Activated naive CD8-positive, alpha-beta T cell treated with anti-CD3 and anti-CD28 coated beads, Interleukin-2, amount 50 U/mL, for 16 hours (primary cell): ENCODE results near the gene PARK7.

Source experiments
- DNase-seq: peaks from one replicate; pipeline ENCODE4 v3.0.0-alpha.2; 2020; ENCODE audit warnings: low read depth, low spot score

The PARK7 gene

DNA sequence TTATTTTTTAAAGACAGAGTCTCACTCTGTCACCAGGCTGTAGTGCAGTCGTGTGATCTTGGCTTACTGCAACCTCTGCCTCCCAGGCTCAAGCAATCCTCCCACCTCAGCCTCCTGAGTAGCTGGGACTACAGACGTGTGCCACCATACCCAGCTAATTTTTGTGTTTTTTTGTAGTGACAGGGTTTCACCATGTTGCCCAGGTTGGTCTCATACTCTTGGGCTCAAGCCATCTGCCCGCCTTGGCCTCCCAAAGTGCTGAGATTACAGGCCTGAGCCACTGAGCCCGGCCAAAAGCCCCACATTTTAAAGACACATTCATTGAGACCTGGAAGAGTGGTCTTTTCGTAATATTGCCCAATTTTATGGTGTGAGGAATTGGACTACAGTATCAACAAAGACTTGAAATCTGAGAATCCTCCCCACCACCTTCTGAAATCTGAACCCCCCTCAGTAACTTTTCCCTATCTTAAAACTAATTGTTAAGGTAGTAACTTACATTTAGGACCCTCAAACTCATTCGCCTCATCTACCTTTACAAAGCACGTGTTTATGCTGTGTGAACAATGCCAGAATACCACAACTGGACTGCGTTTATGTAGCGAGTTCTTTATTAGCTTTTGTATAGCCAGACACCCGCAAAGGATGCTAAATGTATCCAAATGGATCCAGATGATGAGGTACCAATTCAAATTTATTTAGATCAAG, 61.9 kb downstream of the PARK7 start:
- DNase-seq, result no peak

DNA sequence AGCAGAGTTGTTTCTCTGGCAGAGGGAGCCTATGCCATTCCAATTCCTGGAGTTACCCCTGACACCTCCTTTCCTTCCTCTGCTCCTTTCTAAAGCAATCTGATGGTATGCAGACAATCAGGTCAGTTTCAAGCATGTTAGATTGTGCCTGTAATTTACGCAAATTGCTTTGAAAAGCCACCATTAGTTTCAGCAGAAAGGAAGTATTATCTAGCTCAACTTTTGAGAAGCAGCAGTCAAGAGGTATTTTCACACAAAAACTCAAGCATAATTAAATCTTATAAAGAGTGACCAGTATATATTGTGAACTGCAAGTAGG, 62.4 kb downstream of the PARK7 start:
- no peak for DNase-seq

DNA sequence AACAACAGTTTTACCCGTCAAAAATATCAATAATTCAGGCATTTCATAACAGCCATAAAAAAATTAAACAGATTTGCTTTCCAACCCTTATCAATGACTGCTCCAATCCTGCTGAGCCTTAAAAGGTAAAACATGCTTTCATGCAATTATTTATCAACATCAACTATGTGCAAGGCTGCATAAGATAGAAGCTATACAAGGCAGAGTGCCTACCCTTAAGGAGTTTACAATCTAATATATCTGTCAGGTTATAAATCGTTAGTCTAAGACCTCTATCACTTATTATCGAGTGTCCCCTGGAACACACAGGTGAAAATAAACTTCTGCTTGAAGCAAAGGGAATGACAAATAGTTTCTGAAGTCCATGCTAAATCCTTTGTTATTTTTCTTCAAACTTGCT, 62.8 kb downstream of the PARK7 start:
- DNase-seq, result no peak

DNA sequence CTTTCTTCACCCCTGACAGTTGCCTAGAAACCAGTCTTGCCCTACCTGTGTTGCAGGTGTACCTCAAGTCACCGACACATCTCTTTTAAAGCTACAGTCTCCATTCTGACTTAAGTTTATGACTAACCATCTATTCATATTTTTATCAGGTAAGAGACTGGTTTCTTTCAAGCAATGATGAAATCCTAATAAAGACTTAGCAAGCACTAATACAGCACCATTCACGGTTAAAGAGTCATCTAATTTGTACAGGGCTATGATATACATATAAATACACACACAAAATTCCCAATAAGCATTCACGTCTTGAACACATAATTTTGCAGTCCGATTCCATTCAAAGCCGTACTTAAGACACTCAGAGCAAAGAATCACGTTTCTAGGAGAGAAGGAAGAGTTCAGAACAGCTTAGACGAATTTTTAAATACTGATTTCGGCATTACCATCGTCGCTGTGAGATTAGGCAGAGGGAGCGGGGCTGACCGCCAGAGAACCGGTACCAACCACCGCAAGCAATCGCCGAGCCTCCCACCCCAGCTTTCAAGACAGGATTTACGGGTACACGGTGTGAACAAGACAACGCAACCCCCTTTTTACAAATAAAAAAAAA, 63.7 kb downstream of the PARK7 start:
- DNase-seq, result no peak

DNA sequence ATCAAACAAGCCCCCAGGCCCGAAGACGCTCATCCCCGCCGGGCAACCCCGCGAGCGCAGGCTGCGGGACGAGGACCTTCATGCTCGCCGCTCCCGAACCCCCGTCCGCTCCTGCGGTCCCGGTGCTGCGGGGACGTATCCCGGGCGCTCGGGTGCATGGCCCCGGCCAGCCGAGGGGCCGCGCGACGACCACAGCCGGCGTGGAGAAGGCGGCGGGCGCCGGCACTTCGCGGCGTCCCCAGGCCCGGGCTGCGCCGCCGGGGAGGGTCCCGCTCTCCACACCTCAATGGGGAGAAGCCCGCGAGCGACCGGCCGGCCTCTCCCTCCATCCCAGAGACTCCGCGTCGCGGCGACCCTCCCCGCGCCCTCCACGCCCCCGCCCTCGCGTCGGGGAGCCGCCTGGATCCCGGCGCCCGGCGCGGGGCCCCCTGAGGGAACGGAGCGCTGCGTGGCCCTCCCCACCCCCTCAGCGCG, 64.2 kb downstream of the PARK7 start:
- no peak for DNase-seq

DNA sequence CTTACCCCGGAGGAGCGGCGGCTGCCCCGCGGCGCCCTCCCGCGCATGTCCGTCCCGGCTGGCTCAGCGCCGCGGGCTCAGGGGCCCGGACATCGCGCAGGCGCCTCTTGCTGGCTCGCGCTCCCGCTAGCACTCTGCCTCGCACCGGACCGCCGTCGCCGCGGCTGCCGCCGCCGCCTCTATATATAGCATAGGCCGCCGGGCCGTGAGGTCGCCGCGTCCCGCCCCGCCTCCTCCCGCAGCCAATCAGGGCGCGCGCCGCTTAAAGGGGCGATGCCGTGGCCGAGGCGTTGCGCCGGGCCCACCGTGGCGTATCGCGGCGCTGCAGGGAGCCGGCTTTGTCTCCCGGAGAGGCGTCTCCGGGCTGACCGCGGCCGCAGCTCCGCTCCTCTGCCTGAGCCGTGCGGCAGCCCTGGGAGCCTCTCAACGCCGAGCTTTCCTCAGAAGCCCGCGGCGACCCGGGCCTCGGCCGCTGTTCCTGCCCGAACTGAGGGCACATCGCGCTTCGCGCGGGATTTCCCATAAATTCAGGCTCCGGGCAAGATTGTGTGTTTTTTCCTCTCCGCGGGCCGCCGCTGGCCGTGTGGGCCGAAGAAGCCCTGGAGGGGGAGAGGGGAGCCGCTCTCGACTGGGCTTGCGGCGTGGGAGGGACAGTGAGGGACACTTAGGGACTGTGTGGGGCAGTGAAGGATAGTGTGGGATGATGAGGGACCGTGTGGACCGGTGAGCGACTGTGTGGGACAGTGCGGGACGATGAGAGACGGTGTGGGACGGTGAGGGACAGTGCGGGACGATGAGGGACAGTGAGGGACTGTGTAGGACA, 64.9 kb downstream of the PARK7 start, which contains the start of gene ERRFI1:
Gene ERRFI1 (minus strand): TSS at position 157 of the 823 bp plus-strand sequence. CDS start 10,690 bp downstream, outside the sequence.
- peak; percentile 73 for DNase-seq

DNA sequence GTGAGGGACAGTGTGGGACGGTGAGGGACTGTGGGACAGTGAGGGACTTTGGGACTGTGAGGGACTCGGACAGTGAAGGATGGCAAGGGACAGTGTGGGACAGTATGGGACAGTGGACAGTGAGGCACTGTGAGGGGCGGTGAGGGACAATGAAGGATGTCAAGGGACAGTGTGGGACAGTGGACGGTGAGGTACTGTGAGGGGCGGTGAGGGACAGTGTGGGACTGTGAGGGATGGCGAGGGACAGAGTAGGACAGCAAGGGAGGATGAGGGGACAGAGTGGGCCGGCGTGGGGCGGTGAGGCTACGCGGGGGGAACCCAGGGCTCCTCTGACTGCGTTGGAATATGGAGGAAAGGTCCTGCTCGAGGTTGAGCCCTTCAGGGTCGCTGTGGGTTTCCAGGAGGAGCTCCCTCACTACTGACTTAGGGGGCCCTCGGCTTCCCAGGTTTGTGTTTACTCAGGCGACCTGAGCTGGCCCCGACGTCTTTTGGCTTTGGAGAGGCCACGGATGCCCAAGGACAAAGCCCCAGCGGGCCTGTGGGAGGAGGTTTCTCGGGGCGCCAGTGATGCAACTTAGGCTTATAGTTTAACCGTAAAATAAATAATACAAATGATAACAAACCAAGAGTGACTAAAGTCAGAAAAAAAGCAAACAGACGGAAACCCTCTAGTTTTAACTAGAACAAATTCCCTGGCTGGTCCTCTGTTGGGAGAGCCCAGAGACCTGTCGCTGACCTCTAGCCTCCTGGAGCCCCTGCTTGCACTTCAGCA, 65.7 kb downstream of the PARK7 start:
- DNase-seq, result no peak

DNA sequence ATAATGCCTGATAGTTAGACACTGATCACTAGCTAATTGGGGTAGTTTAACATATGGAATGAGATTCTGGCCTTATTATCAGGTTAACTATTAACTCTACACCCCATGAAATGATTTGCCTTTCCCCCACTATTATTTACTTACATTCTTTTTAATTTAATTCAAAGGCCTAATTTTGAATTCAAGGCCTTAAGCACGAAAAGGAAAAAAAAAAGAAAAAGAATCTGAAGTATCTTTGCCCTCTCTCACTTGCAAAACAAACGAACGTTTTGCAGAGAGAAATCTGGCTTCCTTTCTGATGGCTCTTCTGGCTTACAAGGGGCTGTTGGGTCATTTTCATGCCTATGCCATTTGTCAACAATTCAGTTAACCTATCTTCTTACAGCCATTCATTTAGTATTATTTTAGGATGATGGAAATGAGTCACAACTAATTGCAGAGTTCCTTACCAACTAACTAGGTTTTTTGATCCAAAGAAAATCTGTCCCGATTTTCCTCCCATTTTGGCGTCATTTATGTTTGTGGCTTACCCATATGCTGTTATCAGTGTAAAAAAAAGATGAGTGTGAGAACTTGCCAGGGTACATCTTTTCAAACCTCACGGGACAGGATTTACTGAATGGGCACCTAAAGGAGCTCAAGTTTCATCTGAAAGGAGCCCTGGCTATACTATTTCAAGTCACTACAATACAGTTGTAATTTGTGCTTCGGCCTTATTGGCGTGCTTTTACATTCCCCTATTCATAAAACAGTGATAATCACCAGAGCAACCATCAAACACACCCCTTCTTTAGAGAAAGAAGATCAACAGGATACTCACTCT, 66.4 kb downstream of the PARK7 start:
- no peak for DNase-seq

DNA sequence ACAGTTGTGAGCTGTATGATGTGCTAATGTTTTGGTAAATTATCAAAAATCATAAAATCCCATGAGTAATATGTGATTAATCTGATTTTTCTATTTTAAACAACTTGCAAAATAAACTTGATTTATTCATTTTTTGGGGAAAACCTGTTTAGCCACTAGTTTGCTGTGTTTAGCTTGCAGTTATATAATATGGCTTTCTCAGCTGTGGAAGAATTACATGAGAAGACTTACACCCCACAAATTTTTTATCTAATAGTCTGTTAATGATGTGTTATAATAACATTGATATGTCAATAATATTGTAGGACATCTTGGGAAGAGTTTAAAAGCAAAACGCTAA, 67.0 kb downstream of the PARK7 start:
- no peak for DNase-seq

DNA sequence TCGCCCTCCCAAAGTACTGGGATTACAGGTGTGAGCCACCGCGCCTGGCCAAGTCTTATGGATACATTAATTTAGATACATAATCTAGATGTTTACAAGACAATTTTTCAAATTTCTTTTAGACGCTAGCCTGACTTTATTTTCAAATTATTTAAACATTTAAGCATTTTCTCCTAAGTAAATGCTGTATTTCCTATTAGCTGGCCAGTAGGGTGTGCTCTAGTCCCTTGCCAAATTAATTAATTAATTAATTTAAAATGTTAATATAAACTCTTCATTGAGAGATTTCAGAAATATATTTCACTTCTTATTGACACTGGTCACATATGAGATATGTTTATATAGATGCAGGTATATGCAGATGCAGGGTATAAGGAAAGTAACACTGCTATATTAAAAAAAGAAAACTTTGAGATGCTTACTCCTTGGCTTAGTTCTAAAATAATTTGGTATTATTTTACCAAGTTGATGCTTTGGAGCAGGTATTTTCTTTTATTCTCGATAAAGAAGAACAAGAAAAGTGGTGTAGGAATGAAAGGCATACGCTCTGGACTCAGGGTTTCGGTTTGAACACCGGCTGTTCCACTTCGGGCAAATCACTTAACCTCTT, 69.8 kb downstream of the PARK7 start:
- no peak for DNase-seq

DNA sequence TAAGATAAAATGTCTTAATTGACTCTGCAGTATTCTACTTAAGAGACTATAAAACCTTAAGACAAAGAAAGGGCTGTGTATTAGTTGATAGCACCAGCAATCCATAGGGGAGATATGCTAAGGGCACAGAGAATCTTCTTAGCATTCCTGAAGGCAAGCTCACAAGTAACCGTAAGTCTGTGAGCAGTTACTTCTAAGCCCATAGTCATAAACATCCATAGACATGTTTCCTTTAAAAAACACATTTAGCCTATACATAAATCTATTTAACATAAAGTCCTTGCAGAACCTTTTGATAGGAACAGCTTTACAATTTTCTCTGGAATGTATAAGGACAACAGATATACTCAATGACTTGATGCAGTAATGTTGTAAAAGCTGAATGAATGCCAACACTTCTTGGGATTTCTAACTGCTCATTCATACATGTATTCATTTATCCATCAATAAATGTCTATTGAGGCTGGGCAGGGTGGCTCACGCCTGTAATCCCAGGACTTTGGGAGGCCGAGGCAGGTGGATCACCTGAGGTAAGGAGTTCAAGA, 70.9 kb downstream of the PARK7 start:
- DNase-seq, result no peak

DNA sequence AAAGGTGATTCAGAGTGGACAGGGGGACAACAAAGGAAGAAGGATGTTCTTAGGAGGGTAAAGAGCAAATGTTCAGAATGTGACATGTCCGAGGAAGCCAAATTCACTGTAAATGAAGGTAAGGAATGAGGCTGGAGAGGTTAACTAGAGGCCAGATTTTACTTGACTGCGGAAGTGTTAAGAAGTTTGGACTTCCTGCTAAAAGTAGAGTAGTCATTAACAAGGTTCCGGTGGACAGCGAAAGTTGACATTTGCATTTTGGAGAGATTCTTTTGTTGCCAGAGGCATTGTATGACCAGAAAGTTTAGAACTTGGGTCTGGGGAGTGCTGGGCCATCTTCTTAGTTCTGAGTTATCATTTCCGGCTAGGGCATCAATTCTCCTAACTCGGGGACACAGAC, 71.8 kb downstream of the PARK7 start:
- no peak for DNase-seq
